ENCODE measurements around the gene RPL18A. TPM values are rescaled to one million over a fixed set of nuclear protein-coding genes. Genes with fewer than 3 reads are reported as not detected.

The RPL18A gene
- total and polyA plus RNA-seq, 2 of the 13 experiments (the other 11 are each of a cell fraction or from before 2014, with no cell fraction given) = 1,471 to 2,004 TPM

- TF ChIP-seq MAX (IDR thresholded peaks at IDR 0.05) (peak; percentile 21; the same call in 1 of the 2 replicates), HOXA3 (CRISPR knock-in tag; IDR thresholded peaks at IDR 0.05) (no peak; the same call in 1 of the 2 replicates), PRPF4 (IDR thresholded peaks at IDR 0.05; ENCODE audit: low read depth, low read length, poor library complexity, severe bottlenecking) (no peak), ZNF678 (CRISPR knock-in tag; IDR thresholded peaks at IDR 0.05) (no peak), ZNF772 (CRISPR knock-in tag; IDR thresholded peaks at IDR 0.05) (no peak), SAFB2 (CRISPR knock-in tag; IDR thresholded peaks at IDR 0.05; ENCODE audit: borderline replicate concordance, low read depth) (no peak), THAP11 (CRISPR knock-in tag; IDR thresholded peaks at IDR 0.05) (peak; percentile 18; the same call in 1 of the 2 replicates), ZC3H4 (CRISPR knock-in tag; IDR thresholded peaks at IDR 0.05; ENCODE audit: borderline replicate concordance) (peak; percentile 76), HOXA7 (CRISPR knock-in tag; IDR thresholded peaks at IDR 0.05) (no peak), ZNF614 (CRISPR knock-in tag; IDR thresholded peaks at IDR 0.05; ENCODE audit: borderline replicate concordance) (no peak), BHLHE40 (IDR thresholded peaks at IDR 0.05; ENCODE audit: low read length) (no peak), ARID5B (CRISPR knock-in tag; IDR thresholded peaks at IDR 0.05) (no peak), IRF9 (CRISPR knock-in tag; IDR thresholded peaks at IDR 0.05; ENCODE audit: borderline replicate concordance) (no peak), EED (CRISPR knock-in tag; IDR thresholded peaks at IDR 0.05) (peak; percentile 48; the same call in 1 of the 2 replicates), AGO2 (optimal IDR thresholded peaks at IDR 0.05; ENCODE audit: low read depth, low read length) (peak; percentile 89), THRA (CRISPR knock-in tag; IDR thresholded peaks at IDR 0.05; ENCODE audit: borderline replicate concordance) (peak; percentile 68; the same call in 1 of the 2 replicates), ZFAT (CRISPR knock-in tag; conservative IDR thresholded peaks at IDR 0.05) (no peak)
Observed at GRCh38 chr19:17865364-17866311, 5.9 kb downstream of the RPL18A start (continued).

All from HepG2 (cell line).